Stomach (tissue), 4 donors: Measurements from ENCODE around the gene ZBED4.

ENCODE experiments used
- CTCF ChIP-seq, 7 experiments: fragments of 450-650 bp in 4 of 7; fragments of 200-600 bp in 3 of 7; sonication (generic) in 3 of 7; IDR thresholded peaks; one replicate each; pipeline ENCODE4 v1.5.1; 2016 to 2019; ENCODE audit warnings: antibody characterized with exemption in 7 of 7, control low read depth in 2 of 7, mild to moderate bottlenecking in 1 of 7
- POLR2A ChIP-seq, 4 donors: fragments of 450-650 bp; IDR thresholded peaks; one replicate each; pipeline ENCODE4 v1.6.1; 2016; ENCODE audit warnings: antibody characterized with exemption in 4 of 4, control low read depth in 2 of 4, mild to moderate bottlenecking in 1 of 4, moderate library complexity in 1 of 4

GRCh38 chr22:49904040-49904369, 50.4 kb downstream of the ZBED4 start:
- no peak for TF ChIP-seq CTCF (IDR thresholded peaks at IDR 0.05)
- TF ChIP-seq POLR2A (IDR thresholded peaks at IDR 0.05) = no peak
